RWPE2 (cell line): ENCODE results near the gene GPX2.
A peak's percentile ranks its signal among the peaks of the same experiment; 100 is the strongest.

Experiments used
- ATAC-seq: fragments of 200-7000 bp; cut with Tn5 transposase; 3 replicates; pipeline ENCODE4 v1.9.1; 2021; ENCODE audit warnings: low read depth
- DNase-seq: peaks from one replicate; pipeline ENCODE4 v3.0.0-alpha.2; 2020; ENCODE audit warnings: low spot score
- H3K27ac ChIP-seq: fragments of 450-650 bp; 2 replicates; pipeline ENCODE4 v1.5.1; 2017; ENCODE audit warnings: mild to moderate bottlenecking; ENCODE audit not compliant: poor library complexity, severe bottlenecking
- H3K27me3 ChIP-seq: fragments of 250-450 bp; sonication (Bioruptor Pico); 2 replicates; pipeline ENCODE4 v1.5.1; 2021; ENCODE audit warnings: mild to moderate bottlenecking, moderate library complexity; ENCODE audit not compliant: insufficient read depth, poor library complexity, severe bottlenecking
- H3K36me3 ChIP-seq: fragments of 250-450 bp; sonication (Bioruptor Pico); 2 replicates; pipeline ENCODE4 v1.5.1; 2020; ENCODE audit warnings: low read depth, mild to moderate bottlenecking, moderate library complexity
- H3K4me1 ChIP-seq: fragments of 250-450 bp; sonication (Bioruptor Pico); 2 replicates; pipeline ENCODE4 v1.5.1; 2021; ENCODE audit warnings: mild to moderate bottlenecking, moderate library complexity; ENCODE audit not compliant: insufficient read depth, poor library complexity, severe bottlenecking
- H3K4me3 ChIP-seq: fragments of 250-450 bp; sonication (Bioruptor Pico); 2 replicates; pipeline ENCODE4 v1.5.1; 2021; ENCODE audit warnings: mild to moderate bottlenecking, moderate library complexity; ENCODE audit not compliant: severe bottlenecking
- H3K9me3 ChIP-seq: fragments of 250-450 bp; sonication (Bioruptor Pico); 2 replicates; pipeline ENCODE4 v1.5.1; 2021; ENCODE audit warnings: mild to moderate bottlenecking, moderate library complexity; ENCODE audit not compliant: severe bottlenecking
- TF ChIP-seq, protein P1 (sequence below): fragments of 450-650 bp; IDR thresholded peaks from one replicate; pipeline ENCODE4 v1.5.1; 2017; ENCODE audit warnings: mild to moderate bottlenecking, moderate library complexity; ENCODE audit not compliant: poor library complexity, severe bottlenecking

The GPX2 gene

DNA sequence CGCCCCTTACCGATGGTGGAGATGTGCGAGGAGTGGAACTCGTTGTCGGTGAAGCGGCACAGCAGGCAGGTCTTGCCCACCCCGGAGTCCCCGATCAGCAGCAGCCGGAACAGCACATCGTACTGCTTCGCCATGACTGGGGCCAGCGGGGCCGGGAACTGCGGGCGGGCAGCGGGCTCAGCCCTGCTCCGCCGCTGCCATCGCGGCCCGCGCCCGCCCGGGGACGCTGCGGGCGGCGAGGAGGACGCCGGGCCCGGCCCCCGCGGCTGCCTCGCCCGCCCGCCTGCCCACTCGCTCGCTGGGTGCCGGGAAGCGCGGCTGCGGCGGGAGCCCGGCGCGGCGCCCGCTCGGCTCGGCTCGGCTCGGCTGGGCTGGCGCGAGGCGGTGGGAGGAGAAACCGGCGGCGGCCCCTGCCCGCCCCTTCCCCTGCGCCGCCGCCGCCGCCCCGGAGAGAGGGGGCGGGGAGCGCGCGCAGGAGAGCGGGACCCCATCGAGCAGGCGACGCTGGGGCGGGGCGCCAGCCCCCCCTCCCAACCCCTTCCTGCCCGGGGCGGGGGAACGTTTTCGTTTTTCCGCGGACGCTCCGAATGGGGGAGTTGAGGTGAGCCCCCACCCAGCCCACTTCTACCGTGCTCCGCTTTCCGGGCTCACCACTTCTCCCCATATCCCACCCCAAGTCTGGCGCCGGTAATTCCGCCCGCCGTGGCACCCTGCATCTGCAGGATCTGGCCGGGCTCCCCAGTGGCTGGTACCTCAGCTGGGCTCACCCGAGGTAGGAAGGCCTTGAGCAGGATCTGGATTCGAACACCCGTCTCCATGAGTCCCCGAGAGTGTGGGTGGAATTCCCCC, 29.6 kb upstream of the GPX2 start, which contains the start of gene RAB15:
TSS of gene RAB15 (minus strand) at position 394 of the 849 bp plus-strand sequence. CDS start at position 134, 260 bp downstream.
- no peaks in the 10 kb centered on the region for H3K27me3 ChIP-seq
- H3K27ac ChIP-seq, result no peak within 1 kb of the TSS
- DNase-seq (no peak), ATAC-seq (peak; percentile 70)
- TF ChIP-seq, protein P1, sequence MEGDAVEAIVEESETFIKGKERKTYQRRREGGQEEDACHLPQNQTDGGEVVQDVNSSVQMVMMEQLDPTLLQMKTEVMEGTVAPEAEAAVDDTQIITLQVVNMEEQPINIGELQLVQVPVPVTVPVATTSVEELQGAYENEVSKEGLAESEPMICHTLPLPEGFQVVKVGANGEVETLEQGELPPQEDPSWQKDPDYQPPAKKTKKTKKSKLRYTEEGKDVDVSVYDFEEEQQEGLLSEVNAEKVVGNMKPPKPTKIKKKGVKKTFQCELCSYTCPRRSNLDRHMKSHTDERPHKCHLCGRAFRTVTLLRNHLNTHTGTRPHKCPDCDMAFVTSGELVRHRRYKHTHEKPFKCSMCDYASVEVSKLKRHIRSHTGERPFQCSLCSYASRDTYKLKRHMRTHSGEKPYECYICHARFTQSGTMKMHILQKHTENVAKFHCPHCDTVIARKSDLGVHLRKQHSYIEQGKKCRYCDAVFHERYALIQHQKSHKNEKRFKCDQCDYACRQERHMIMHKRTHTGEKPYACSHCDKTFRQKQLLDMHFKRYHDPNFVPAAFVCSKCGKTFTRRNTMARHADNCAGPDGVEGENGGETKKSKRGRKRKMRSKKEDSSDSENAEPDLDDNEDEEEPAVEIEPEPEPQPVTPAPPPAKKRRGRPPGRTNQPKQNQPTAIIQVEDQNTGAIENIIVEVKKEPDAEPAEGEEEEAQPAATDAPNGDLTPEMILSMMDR, result peak; percentile 10
- H3K4me1 ChIP-seq, result no peaks in the 10 kb centered on the region
- H3K4me3 ChIP-seq, result peak within 1 kb of the TSS; percentile 48
- H3K36me3 ChIP-seq, result no peaks in the 10 kb centered on the region
- H3K9me3 ChIP-seq, result no peaks in the 10 kb centered on the region

DNA sequence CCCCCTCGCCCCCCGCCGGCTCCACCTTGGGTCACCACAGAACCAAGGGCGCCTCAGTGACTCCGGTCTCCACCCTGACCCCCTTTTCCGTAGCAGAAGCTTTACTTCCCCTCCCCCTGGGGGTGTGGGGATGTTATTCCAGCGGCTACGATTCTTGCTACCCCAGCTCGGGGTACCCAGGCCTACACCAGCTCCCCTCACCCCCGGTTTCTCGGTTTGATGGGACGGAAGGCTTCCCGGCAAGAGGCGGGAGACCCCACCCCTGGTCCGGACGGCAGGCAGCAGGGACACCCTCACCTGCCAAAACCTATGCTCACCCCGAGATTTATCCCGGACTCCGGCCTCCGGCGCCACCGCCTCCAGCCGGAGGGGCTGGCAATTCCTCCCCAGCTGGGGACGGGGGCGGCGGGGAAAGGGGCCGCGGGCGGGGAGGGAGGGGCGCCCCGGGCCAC, 29.0 kb upstream of the GPX2 start:
- TF ChIP-seq, protein P1, result no peak
- no peaks in the 10 kb centered on the region for H3K27me3 ChIP-seq
- no peaks in the 10 kb centered on the region for H3K36me3 ChIP-seq
- no peaks in the 10 kb centered on the region for H3K9me3 ChIP-seq
- no peaks in the 10 kb centered on the region for H3K4me1 ChIP-seq
- ATAC-seq (no peak; the same call in 2 of the 3 replicates), DNase-seq (no peak)
- H3K27ac ChIP-seq, result no peak overlapping the region
- peak overlapping the region; percentile 48 for H3K4me3 ChIP-seq

DNA sequence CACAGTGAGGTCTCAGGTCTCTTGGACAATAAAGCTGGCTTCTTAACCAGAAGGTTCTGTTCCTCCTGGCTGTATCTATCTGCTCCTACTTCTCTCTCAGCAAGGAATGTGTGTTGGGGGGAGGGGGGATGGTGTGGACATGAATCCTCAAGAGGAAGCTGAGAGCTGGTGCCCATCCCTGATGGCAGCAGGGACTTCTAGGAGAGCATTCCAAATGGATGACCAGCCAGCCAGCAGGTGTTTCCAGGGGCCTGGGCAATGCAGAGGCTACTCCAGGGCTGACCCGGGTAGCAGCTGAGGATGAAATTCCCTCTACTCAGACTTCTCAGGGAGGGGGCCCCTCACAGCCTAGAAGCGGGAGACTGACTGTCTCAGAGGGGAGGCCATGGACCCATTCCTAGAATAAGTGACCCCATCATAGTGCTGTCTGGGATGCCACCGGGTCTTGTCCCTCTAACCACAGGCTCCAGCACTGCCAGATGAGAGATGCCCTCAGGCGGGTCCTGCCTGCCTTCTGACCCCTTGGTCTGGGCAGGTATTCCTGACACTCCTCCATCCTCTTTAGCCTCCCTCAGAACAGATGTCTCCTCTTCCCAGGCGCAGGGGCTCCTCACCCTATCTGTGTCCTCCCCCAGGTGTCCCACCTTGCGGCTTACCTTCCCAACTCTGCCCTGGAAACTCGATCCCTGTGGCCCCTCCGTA, 28.4 kb upstream of the GPX2 start:
- Histone ChIP-seq H3K36me3 (no peaks in the 10 kb centered on the region), H3K4me1 (no peaks in the 10 kb centered on the region), H3K9me3 (no peaks in the 10 kb centered on the region), H3K27ac (no peak overlapping the region), H3K27me3 (no peaks in the 10 kb centered on the region), H3K4me3 (peak overlapping the region; percentile 48)
- TF ChIP-seq, protein P1, result no peak
- ATAC-seq (peak; percentile 12; the same call in 1 of the 3 replicates), DNase-seq (no peak)

DNA sequence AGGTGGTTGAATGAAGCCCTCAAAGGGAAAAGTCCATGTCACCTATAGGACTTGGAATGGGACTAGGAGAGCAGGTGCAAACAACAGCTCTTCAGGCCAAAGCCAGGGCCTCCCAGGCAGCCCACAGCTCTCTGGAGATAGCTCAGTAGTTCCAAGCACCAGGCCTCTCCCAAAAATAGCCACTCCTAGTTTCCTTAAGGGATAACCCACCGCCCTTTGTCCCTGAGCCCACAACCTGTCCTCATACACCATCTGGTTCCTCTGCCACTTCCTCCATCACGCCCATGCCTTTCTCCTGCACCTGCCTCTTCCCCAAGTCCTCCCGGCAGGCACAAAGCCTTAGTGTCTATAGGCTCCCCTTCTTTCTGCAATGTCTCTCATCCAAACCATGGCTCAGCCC, 27.5 kb upstream of the GPX2 start:
- DNase-seq (no peak), ATAC-seq (no peak)
- Histone ChIP-seq H3K36me3 (no peaks in the 10 kb centered on the region), H3K4me1 (no peaks in the 10 kb centered on the region), H3K27ac (no peak overlapping the region), H3K27me3 (no peaks in the 10 kb centered on the region), H3K9me3 (no peaks in the 10 kb centered on the region), H3K4me3 (no peak overlapping the region)
- TF ChIP-seq, protein P1, result no peak
